HG03060 (cell line): ENCODE measurements around the gene FUT6.

ENCODE experiments used
- ATAC-seq: cut with Tn5 transposase; IDR thresholded peaks from one replicate; pipeline ENCODE4 v1.9.1; 2021; ENCODE audit warnings: low read depth, moderate number of reproducible peaks; ENCODE audit not compliant: unreplicated experiment

FUT6 gene

GRCh38 chr19:5806905-5807304 lies 32.6 kb downstream of the FUT6 start:
- no peak for ATAC-seq

GRCh38 chr19:5806133-5806489 lies 33.4 kb downstream of the FUT6 start:
- no peak for ATAC-seq

GRCh38 chr19:5805462-5806132 lies 33.9 kb downstream of the FUT6 start:
- no peak for ATAC-seq

DNA sequence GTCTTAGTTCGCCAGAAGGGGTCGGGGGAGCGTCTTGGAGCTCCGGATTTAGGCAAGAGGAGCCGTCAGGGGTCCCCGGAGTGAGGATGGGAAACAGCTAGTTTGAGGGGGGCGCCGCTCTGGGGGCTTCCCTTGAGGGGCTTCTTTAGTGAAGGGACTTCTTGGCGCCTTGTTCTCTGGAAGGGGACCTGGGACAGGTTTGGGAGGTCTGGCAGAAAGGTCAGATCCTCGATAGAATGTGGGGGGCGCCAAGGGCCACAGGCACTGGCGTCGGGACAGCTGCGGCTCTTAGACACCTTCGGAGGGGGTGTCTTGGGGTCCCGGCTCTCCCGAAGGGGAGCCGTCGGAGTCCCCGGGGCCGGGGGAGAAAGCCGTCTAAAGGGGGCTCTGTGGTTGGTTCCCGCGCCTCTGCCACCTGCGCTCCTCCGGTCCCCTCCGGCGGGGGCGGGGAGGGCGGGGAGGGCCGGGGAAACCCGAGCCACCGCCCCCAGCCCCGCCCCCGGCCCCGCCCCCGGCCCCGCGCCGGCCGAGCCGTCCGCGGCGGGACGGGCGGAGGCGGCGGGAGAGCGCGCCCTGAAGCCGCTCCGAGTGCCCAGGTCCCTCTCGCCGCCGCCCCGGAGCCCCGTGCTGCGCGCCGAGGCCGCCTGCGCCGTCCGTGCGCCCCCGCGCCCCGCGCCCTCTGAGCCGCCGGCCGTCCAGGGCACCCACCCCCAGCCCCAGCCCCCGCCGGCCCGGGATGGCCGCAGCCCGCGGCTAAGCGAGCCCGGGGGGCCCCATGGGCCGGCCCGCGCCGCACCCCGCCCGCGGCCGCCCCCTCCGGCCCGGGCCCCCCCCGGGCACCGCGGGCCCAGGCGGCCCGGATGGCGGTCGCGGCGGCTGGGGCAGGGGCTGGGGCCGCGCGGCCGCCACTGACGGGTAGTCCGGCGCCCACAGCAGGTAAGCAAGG lies 34.7 kb downstream of the FUT6 start, which contains the start of gene NRTN:
TSS of gene NRTN (plus strand) at position 552 of the 946 bp plus-strand sequence. CDS start 19,099 bp downstream, outside the sequence.
- no peak for ATAC-seq

DNA sequence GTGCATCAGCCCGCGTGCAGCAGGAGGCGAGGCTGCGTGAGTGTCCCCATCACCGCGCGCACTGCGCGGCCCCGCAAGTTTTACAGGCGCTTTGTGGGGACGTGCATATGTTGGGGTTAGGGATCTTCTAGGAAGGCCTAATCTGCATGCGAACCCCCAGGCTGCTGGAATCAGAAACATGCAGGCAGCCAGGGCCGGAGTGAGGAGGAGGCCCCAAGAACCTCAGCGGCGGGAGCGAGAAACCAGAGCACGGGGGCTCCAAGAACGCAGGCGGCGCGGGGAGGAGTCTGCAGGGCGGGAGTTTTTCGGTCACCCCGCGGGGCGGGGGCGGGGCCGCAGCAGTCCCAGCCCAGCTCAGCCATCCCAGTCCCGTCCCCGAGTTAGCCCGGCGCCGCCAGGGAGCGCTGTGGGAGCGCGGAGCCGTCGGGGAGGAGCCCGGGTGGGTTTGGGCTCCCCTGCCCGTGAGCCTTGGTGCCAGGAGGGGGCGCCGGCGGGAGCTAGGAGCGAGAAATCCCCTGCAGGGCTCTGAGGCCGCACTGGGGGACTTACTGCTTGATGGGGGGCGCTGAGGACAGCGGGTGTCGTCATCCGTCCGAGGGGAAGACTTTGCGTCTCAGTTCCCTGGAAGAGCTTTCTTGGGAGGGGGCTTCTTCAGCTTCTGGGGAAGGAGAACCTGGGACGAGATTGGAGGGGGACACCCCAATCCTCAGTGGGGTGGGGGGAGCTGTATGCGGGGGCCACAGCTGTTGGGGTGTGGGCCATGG lies 35.6 kb downstream of the FUT6 start:
- peak; percentile 60 for ATAC-seq

- ATAC-seq: no peak
Measured at GRCh38 chr19:5803441-5803751, 36.1 kb downstream of the FUT6 start.

GRCh38 chr19:5801796-5802619 lies 37.5 kb downstream of the FUT6 start:
- no peak for ATAC-seq

DNA sequence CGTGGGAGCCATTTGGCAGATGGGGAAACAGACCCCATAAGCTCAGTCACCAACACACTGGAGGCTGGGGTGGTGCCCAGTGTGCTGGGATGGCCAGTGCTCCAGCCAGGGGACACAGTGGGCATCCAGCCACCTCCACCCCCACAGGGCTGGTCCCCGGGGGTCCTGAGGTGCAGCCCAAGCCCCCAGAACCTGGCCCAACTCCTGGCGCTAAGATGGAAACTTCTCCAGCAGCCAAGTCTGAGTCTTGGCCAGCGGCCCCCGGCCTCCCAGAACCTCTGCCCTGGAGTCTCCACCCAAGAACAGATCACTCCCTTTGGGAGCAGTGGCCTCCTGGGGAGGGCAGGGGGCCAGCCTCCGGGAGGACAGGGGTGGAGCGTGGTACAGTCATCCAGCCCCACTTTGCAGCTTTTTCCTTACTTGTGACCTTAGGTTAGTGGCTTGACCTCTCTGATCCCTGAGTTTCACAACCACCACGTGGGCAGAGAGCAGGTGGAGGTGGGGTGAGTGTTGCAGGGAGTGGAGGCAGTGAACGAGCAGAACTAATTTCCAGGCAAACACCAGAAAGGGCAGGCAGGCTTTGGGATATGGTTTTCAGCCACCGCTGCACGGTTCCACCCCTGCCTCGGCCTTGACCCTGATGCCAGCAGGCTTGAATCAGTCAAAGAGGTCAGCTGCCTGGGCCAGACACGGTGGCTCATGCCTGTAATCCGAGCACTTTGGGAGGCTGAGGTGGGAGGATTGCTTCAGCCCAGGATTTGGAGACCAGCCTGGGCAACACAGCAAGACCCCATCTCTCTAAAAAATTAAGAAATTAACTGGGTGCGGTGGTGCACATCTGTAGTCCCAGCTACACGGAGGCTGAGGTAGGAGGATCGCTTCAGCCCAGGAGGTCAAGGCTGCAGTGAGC lies 38.9 kb downstream of the FUT6 start:
- ATAC-seq: no peak

- no peak for ATAC-seq
Measured at GRCh38 chr19:5799247-5800241, 40.0 kb downstream of the FUT6 start.

DNA sequence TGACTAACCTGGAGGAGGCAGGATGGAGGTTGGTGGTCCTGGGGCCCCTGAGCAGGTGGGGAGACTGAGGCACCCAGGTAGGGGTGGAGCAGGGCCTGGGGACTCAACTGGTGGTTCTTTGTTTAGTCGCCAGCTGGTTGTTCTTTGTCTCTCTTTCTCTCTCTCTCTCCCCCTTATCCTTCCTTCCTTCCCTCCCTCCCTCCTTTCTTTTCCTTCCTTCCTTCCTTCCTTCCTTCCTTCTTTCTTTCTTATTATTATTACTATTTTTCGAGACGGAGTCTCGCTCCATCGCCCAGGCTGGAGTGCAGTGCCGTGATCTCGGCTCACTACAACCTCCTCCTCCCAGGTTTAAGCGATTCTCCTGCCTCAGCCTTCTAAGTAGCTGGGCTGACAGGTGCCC lies 41.3 kb downstream of the FUT6 start:
- no peak for ATAC-seq

- no peak for ATAC-seq
Measured at GRCh38 chr19:5795382-5795919, 44.1 kb downstream of the FUT6 start.

- no peak for ATAC-seq
Measured at GRCh38 chr19:5793188-5793587, 46.3 kb downstream of the FUT6 start.

DNA sequence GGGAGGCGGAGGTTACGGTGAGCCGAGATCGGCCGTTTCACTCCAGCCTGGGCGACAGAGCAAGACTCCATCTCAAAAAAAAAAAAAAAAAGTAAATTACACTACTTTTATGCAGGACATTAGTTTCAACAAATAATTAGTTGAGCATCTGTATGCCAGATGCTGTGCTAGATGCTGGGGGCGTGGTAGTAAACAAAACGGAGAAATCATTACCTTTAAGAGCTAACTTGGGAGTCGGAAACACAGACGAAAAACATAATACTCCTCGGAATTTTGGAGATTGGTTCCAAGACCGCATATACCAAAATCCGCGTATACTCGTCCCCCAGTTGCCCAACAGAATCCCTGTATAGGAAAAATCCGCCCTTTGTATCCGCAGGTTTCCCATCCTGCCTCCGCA lies 47.3 kb downstream of the FUT6 start:
- ATAC-seq: no peak

- ATAC-seq: peak; percentile 83
Measured at GRCh38 chr19:5790559-5791520, 48.7 kb downstream of the FUT6 start, which contains the start of gene DUS3L. Gene DUS3L (minus strand): TSS chr19:5791163. CDS start chr19:5791141, 22 bp downstream.

GRCh38 chr19:5789886-5790558 lies 49.5 kb downstream of the FUT6 start:
- no peak for ATAC-seq

- ATAC-seq: no peak
Measured at GRCh38 chr19:5789351-5789761, 50.1 kb downstream of the FUT6 start.
